ENCODE results near the gene PADI6.

PADI6 gene

GRCh38 chr1:17356387-17357026, 15.5 kb upstream of the PADI6 start:
- no peak for DNase-seq (ENCODE audit: low spot score)

GRCh38 chr1:17358557-17358956, 13.4 kb upstream of the PADI6 start:
- no peak for DNase-seq (ENCODE audit: low spot score)

GRCh38 chr1:17359031-17359430, 13.0 kb upstream of the PADI6 start:
- DNase-seq (ENCODE audit: low spot score), result no peak

GRCh38 chr1:17359808-17360207, 12.2 kb upstream of the PADI6 start:
- no peak for DNase-seq (ENCODE audit: low spot score)

- no peak for DNase-seq (ENCODE audit: low spot score)
Observed at GRCh38 chr1:17360272-17360956, 11.6 kb upstream of the PADI6 start.

- DNase-seq (ENCODE audit: low spot score), result no peak
Observed at GRCh38 chr1:17361687-17362086, 10.3 kb upstream of the PADI6 start.

- DNase-seq (ENCODE audit: low spot score), result no peak
Observed at GRCh38 chr1:17363351-17363750, 8.6 kb upstream of the PADI6 start.

- no peak for DNase-seq (ENCODE audit: low spot score)
Observed at GRCh38 chr1:17363771-17364170, 8.2 kb upstream of the PADI6 start.

GRCh38 chr1:17365293-17365692, 6.7 kb upstream of the PADI6 start:
- no peak for DNase-seq (ENCODE audit: low spot score)

- no peak for DNase-seq (ENCODE audit: low spot score)
Observed at GRCh38 chr1:17369466-17369865, 2.5 kb upstream of the PADI6 start.

- DNase-seq (ENCODE audit: low spot score), result no peak
Observed at GRCh38 chr1:17370618-17371017, 1.4 kb upstream of the PADI6 start.

GRCh38 chr1:17372955-17373354, 959 bp downstream of the PADI6 start:
- DNase-seq (ENCODE audit: low spot score), result no peak

GRCh38 chr1:17375651-17376050, 3.7 kb downstream of the PADI6 start:
- DNase-seq (ENCODE audit: low spot score), result no peak

- no peak for DNase-seq (ENCODE audit: low spot score)
Observed at GRCh38 chr1:17377325-17377953, 5.4 kb downstream of the PADI6 start.

GRCh38 chr1:17381161-17381560, 9.2 kb downstream of the PADI6 start:
- DNase-seq (ENCODE audit: low spot score), result no peak

GRCh38 chr1:17392199-17392740, 20.3 kb downstream of the PADI6 start:
- DNase-seq (ENCODE audit: low spot score), result no peak

- no peak for DNase-seq (ENCODE audit: low spot score)
Observed at GRCh38 chr1:17393230-17393629, 21.2 kb downstream of the PADI6 start.

GRCh38 chr1:17397910-17398695, 26.1 kb downstream of the PADI6 start:
- no peak for DNase-seq (ENCODE audit: low spot score)

- no peak for DNase-seq (ENCODE audit: low spot score)
Observed at GRCh38 chr1:17400725-17401341, 28.8 kb downstream of the PADI6 start.

- no peak for DNase-seq (ENCODE audit: low spot score)
Observed at GRCh38 chr1:17401841-17402240, 29.8 kb downstream of the PADI6 start.

- DNase-seq (ENCODE audit: low spot score), result no peak
Observed at GRCh38 chr1:17403081-17403480, 31.1 kb downstream of the PADI6 start.

Measured in left forelimb (tissue), 1 donor.